GM12878 (cell line): ENCODE data around the gene TSHZ2.
A peak's percentile ranks its signal among the peaks of the same experiment; 100 is the strongest.

Experiments
- GABPA ChIP-seq: IDR thresholded peaks from 2 replicates; pipeline ENCODE4 v1.6.1; 2014; ENCODE audit warnings: antibody characterized with exemption, low read depth, mild to moderate bottlenecking, inconsistent platforms
- KDM1A ChIP-seq: fragments of 200-600 bp; sonication (generic); IDR thresholded peaks from 2 replicates; pipeline ENCODE4 v1.6.1; 2016; ENCODE audit warnings: borderline replicate concordance
- PBX3 ChIP-seq: IDR thresholded peaks from 2 replicates; pipeline ENCODE4 v1.6.1; 2011; ENCODE audit warnings: mild to moderate bottlenecking, low read depth, low read length, moderate library complexity; ENCODE audit not compliant: insufficient replicate concordance
- TCF12 ChIP-seq: IDR thresholded peaks from 2 replicates; pipeline ENCODE4 v1.6.1; 2011; ENCODE audit warnings: low read depth, mild to moderate bottlenecking, low read length
- ZBTB11 ChIP-seq: fragments of 450-650 bp; formaldehyde crosslinking; IDR thresholded peaks from 2 replicates; pipeline ENCODE4 v1.5.0; 2022; ENCODE audit warnings: mild to moderate bottlenecking, missing genetic modification characterization
- TF ChIP-seq, protein P1 (sequence below): fragments of 450-650 bp; conservative IDR thresholded peaks from 2 replicates; pipeline ENCODE4 v1.6.1; 2017; ENCODE audit warnings: mild to moderate bottlenecking, moderate library complexity

DNA sequence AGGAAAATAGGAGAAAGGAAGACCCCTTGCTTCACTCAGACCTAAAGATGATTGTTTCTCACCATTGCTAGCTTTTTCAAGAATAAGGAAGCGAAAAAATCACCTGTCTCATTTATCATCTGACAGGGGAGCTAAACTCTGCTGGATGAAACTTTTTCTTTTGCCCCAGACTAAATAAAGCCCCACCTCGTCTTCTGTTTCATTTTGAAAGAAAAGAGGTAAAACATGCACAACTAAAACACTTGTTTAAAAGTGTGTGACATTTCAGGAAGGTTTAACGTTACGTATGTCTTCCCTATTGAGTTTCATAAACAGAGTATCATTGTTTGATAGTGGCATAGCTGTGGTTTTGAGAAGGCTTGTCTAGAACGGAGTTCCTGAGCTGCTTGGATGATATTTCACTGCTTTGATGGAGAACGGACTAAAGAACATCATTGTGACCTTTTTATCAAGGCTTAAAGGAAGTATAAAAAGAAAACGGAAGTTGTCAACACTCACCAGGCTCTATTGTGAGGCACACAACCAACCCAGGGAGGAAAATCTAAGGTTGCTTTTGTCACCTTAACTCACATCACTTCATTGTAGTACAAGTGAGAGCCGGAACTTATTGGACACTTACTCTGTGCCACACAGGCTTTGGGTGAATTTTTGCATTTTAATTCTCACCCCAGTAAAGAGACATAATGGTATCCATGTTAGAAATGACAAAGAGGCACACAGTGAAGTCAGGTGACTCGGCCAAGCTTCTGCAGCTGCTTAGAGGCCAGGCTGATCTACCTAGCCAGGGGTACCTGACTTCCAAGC is 29.5 kb downstream of the TSHZ2 start:
- TF ChIP-seq TCF12 (no peak), GABPA (peak; percentile 78), PBX3 (peak; percentile 81), ZBTB11 (CRISPR knock-in tag) (no peak), KDM1A (no peak)
- TF ChIP-seq, protein P1, sequence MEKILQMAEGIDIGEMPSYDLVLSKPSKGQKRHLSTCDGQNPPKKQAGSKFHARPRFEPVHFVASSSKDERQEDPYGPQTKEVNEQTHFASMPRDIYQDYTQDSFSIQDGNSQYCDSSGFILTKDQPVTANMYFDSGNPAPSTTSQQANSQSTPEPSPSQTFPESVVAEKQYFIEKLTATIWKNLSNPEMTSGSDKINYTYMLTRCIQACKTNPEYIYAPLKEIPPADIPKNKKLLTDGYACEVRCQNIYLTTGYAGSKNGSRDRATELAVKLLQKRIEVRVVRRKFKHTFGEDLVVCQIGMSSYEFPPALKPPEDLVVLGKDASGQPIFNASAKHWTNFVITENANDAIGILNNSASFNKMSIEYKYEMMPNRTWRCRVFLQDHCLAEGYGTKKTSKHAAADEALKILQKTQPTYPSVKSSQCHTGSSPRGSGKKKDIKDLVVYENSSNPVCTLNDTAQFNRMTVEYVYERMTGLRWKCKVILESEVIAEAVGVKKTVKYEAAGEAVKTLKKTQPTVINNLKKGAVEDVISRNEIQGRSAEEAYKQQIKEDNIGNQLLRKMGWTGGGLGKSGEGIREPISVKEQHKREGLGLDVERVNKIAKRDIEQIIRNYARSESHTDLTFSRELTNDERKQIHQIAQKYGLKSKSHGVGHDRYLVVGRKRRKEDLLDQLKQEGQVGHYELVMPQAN: no peak
